ENCODE data around the gene CD300A.

CD300A gene

GRCh38 chr17:74424117-74424516 is 42.3 kb upstream of the CD300A start:
- H3K4me3 ChIP-seq (ENCODE audit: low read length in 2 of 2): no peak overlapping the region
- no CpG with 5 or more reads among the region's 7 CpGs for WGBS, 2 donors (ENCODE audit: extremely low coverage in 2 of 2, insufficient read length in 2 of 2, insufficient replicate concordance in 1 of 2)
- no peak overlapping the region for H3K27ac ChIP-seq (replicated peaks; ENCODE audit: low read length)

GRCh38 chr17:74424657-74425056 is 41.8 kb upstream of the CD300A start:
- DNase-seq (ENCODE audit: low spot score): no peak
- H3K23ac ChIP-seq (ENCODE audit: low read depth, low read length, poor library complexity): no peak overlapping the region
- no peak overlapping the region for H3K14ac ChIP-seq (ENCODE audit: low read length)
- H2BK5ac ChIP-seq (ENCODE audit: low read length): no peak overlapping the region
- H3K18ac ChIP-seq (ENCODE audit: low read length): no peak overlapping the region
- no peaks in the 10 kb centered on the region for H3K36me3 ChIP-seq (replicated peaks in 1 of 2; ENCODE audit: control insufficient read depth in 2 of 2, insufficient read depth in 2 of 2, low read length in 2 of 2)
- H4K91ac ChIP-seq (ENCODE audit: low read depth, low read length, poor library complexity): no peak overlapping the region
- H2BK12ac ChIP-seq (ENCODE audit: low read length): no peak overlapping the region
- no peak overlapping the region for H2BK15ac ChIP-seq (ENCODE audit: low read length)
- no peaks in the 10 kb centered on the region for H3K79me1 ChIP-seq (ENCODE audit: low read depth, low read length)
- H2AFZ ChIP-seq (ENCODE audit: low read length): no peak overlapping the region
- no peak overlapping the region for H3K4ac ChIP-seq (ENCODE audit: low read length)
- H3K4me3 ChIP-seq (ENCODE audit: low read length in 2 of 2): no peak overlapping the region
- no peaks in the 10 kb centered on the region for H3K9me3 ChIP-seq (replicated peaks in 1 of 2; ENCODE audit: control insufficient read depth in 2 of 2, insufficient read depth in 1 of 2, low read depth in 1 of 2, low read length in 2 of 2)
- no peak overlapping the region for H4K8ac ChIP-seq (ENCODE audit: low read depth, low read length)
- no peak overlapping the region for H2BK120ac ChIP-seq (ENCODE audit: low read depth, low read length)
- H3K27me3 ChIP-seq (ENCODE audit: control insufficient read depth in 3 of 3, insufficient read depth in 3 of 3, low read depth in 1 of 3, low read length in 3 of 3): peaks cover 0 to 40% (median 0%) of the 10 kb centered on the region in 3 experiments
- no peak overlapping the region for H3K27ac ChIP-seq (replicated peaks; ENCODE audit: low read length)
- H3K4me1 ChIP-seq (ENCODE audit: control insufficient read depth in 2 of 2, insufficient read depth in 1 of 2, low read depth in 1 of 2, low read length in 2 of 2): peaks cover 0 to 18% of the 10 kb centered on the region in 2 donors
- no CpG with 5 or more reads among the region's 14 CpGs for WGBS, 2 donors (ENCODE audit: extremely low coverage in 2 of 2, insufficient read length in 2 of 2, insufficient replicate concordance in 1 of 2)
- H3K4me2 ChIP-seq (ENCODE audit: insufficient read depth, low read length, poor library complexity, severe bottlenecking): no peak overlapping the region
- H2AK5ac ChIP-seq (ENCODE audit: low read depth, low read length): no peak overlapping the region
- H3K9ac ChIP-seq (ENCODE audit: low read depth, low read length, poor library complexity): no peak overlapping the region

More at GRCh38 chr17:74424117-74424516, 42.3 kb upstream of the CD300A start:
- peaks cover 0 to 14% of the 10 kb centered on the region in 2 donors for H3K4me1 ChIP-seq (ENCODE audit: control insufficient read depth in 2 of 2, insufficient read depth in 1 of 2, low read depth in 1 of 2, low read length in 2 of 2)
- no peak overlapping the region for H3K4ac ChIP-seq (ENCODE audit: low read length)
- H3K9me3 ChIP-seq (replicated peaks in 1 of 2; ENCODE audit: control insufficient read depth in 2 of 2, insufficient read depth in 1 of 2, low read depth in 1 of 2, low read length in 2 of 2): no peaks in the 10 kb centered on the region
- H2BK120ac ChIP-seq (ENCODE audit: low read depth, low read length): no peak overlapping the region
- no peaks in the 10 kb centered on the region for H3K36me3 ChIP-seq (replicated peaks in 1 of 2; ENCODE audit: control insufficient read depth in 2 of 2, insufficient read depth in 2 of 2, low read length in 2 of 2)
- H2BK15ac ChIP-seq (ENCODE audit: low read length): no peak overlapping the region
- no peak overlapping the region for H3K14ac ChIP-seq (ENCODE audit: low read length)
- H3K79me1 ChIP-seq (ENCODE audit: low read depth, low read length): no peaks in the 10 kb centered on the region
- H2AK5ac ChIP-seq (ENCODE audit: low read depth, low read length): no peak overlapping the region
- H4K91ac ChIP-seq (ENCODE audit: low read depth, low read length, poor library complexity): no peak overlapping the region
- H3K23ac ChIP-seq (ENCODE audit: low read depth, low read length, poor library complexity): no peak overlapping the region
- H2BK12ac ChIP-seq (ENCODE audit: low read length): no peak overlapping the region
- no peak overlapping the region for H4K8ac ChIP-seq (ENCODE audit: low read depth, low read length)
- H2BK5ac ChIP-seq (ENCODE audit: low read length): no peak overlapping the region
- no peak overlapping the region for H3K9ac ChIP-seq (ENCODE audit: low read depth, low read length, poor library complexity)
- H2AFZ ChIP-seq (ENCODE audit: low read length): no peak overlapping the region
- H3K18ac ChIP-seq (ENCODE audit: low read length): no peak overlapping the region
- no peak for DNase-seq (ENCODE audit: low spot score)
- H3K27me3 ChIP-seq (ENCODE audit: control insufficient read depth in 3 of 3, insufficient read depth in 3 of 3, low read depth in 1 of 3, low read length in 3 of 3): peaks cover 0 to 35% (median 0%) of the 10 kb centered on the region in 3 experiments
- no peak overlapping the region for H3K4me2 ChIP-seq (ENCODE audit: insufficient read depth, low read length, poor library complexity, severe bottlenecking)

- Histone ChIP-seq H3K4me2 (ENCODE audit: insufficient read depth, low read length, poor library complexity, severe bottlenecking) (no peak overlapping the region), H3K9ac (ENCODE audit: low read depth, low read length, poor library complexity) (no peak overlapping the region), H2AFZ (ENCODE audit: low read length) (no peak overlapping the region), H2BK15ac (ENCODE audit: low read length) (no peak overlapping the region), H4K91ac (ENCODE audit: low read depth, low read length, poor library complexity) (no peak overlapping the region), H3K4me1 (ENCODE audit: control insufficient read depth in 2 of 2, insufficient read depth in 1 of 2, low read depth in 1 of 2, low read length in 2 of 2) (peaks cover 14 to 27% of the 10 kb centered on the region in 2 donors), H2BK5ac (ENCODE audit: low read length) (no peak overlapping the region), H3K4ac (ENCODE audit: low read length) (no peak overlapping the region), H3K4me3 (ENCODE audit: low read length in 2 of 2) (no peak overlapping the region), H3K79me1 (ENCODE audit: low read depth, low read length) (no peaks in the 10 kb centered on the region), H2BK12ac (ENCODE audit: low read length) (no peak overlapping the region), H3K18ac (ENCODE audit: low read length) (peak overlapping the region; percentile 6), H4K8ac (ENCODE audit: low read depth, low read length) (no peak overlapping the region), H2AK5ac (ENCODE audit: low read depth, low read length) (no peak overlapping the region), H3K23ac (ENCODE audit: low read depth, low read length, poor library complexity) (no peak overlapping the region), H2BK120ac (ENCODE audit: low read depth, low read length) (no peak overlapping the region), H3K27ac (replicated peaks; ENCODE audit: low read length) (no peak overlapping the region), H3K27me3 (ENCODE audit: control insufficient read depth in 3 of 3, insufficient read depth in 3 of 3, low read depth in 1 of 3, low read length in 3 of 3) (peaks cover 0 to 59% (median 1%) of the 10 kb centered on the region in 3 experiments), H3K14ac (ENCODE audit: low read length) (no peak overlapping the region), H3K9me3 (replicated peaks in 1 of 2; ENCODE audit: control insufficient read depth in 2 of 2, insufficient read depth in 1 of 2, low read depth in 1 of 2, low read length in 2 of 2) (no peaks in the 10 kb centered on the region), H3K36me3 (replicated peaks in 1 of 2; ENCODE audit: control insufficient read depth in 2 of 2, insufficient read depth in 2 of 2, low read length in 2 of 2) (no peaks in the 10 kb centered on the region)
- DNase-seq (ENCODE audit: low spot score): no peak
- no CpG with 5 or more reads among the region's 9 CpGs for WGBS, 2 donors (ENCODE audit: extremely low coverage in 2 of 2, insufficient read length in 2 of 2, insufficient replicate concordance in 1 of 2)
Observed at GRCh38 chr17:74426551-74427047, 39.8 kb upstream of the CD300A start.

- Histone ChIP-seq H3K23ac (ENCODE audit: low read depth, low read length, poor library complexity) (no peak overlapping the region), H3K4me1 (ENCODE audit: control insufficient read depth in 2 of 2, insufficient read depth in 1 of 2, low read depth in 1 of 2, low read length in 2 of 2) (peaks cover 19 to 27% of the 10 kb centered on the region in 2 donors), H2BK15ac (ENCODE audit: low read length) (peak overlapping the region; percentile 42), H4K8ac (ENCODE audit: low read depth, low read length) (no peak overlapping the region), H3K4ac (ENCODE audit: low read length) (no peak overlapping the region), H3K27ac (replicated peaks; ENCODE audit: low read length) (no peak overlapping the region), H3K36me3 (replicated peaks in 1 of 2; ENCODE audit: control insufficient read depth in 2 of 2, insufficient read depth in 2 of 2, low read length in 2 of 2) (no peaks in the 10 kb centered on the region), H3K79me1 (ENCODE audit: low read depth, low read length) (no peaks in the 10 kb centered on the region), H3K9ac (ENCODE audit: low read depth, low read length, poor library complexity) (no peak overlapping the region), H2BK12ac (ENCODE audit: low read length) (no peak overlapping the region), H3K18ac (ENCODE audit: low read length) (peak overlapping the region; percentile 55), H4K91ac (ENCODE audit: low read depth, low read length, poor library complexity) (no peak overlapping the region), H3K4me3 (ENCODE audit: low read length in 2 of 2) (no peak overlapping the region), H2AFZ (ENCODE audit: low read length) (no peak overlapping the region), H3K14ac (ENCODE audit: low read length) (no peak overlapping the region), H2BK5ac (ENCODE audit: low read length) (no peak overlapping the region), H3K4me2 (ENCODE audit: insufficient read depth, low read length, poor library complexity, severe bottlenecking) (no peak overlapping the region), H3K9me3 (replicated peaks in 1 of 2; ENCODE audit: control insufficient read depth in 2 of 2, insufficient read depth in 1 of 2, low read depth in 1 of 2, low read length in 2 of 2) (no peaks in the 10 kb centered on the region), H2AK5ac (ENCODE audit: low read depth, low read length) (peak overlapping the region; percentile 48), H3K27me3 (ENCODE audit: control insufficient read depth in 3 of 3, insufficient read depth in 3 of 3, low read depth in 1 of 3, low read length in 3 of 3) (peaks cover 0 to 65% (median 2%) of the 10 kb centered on the region in 3 experiments), H2BK120ac (ENCODE audit: low read depth, low read length) (no peak overlapping the region)
- no peak for DNase-seq (ENCODE audit: low spot score)
- no CpG with 5 or more reads among the region's 10 CpGs for WGBS, 2 donors (ENCODE audit: extremely low coverage in 2 of 2, insufficient read length in 2 of 2, insufficient replicate concordance in 1 of 2)
Observed at GRCh38 chr17:74427048-74427762, 39.2 kb upstream of the CD300A start.
